Subcutaneous adipose tissue (tissue), 4 donors: ENCODE measurements around the gene SLC35D2. TPM values are rescaled to one million over a fixed set of nuclear protein-coding genes. Genes with fewer than 3 reads are reported as not detected.

Experiments
- total RNA-seq, 4 donors: library from RNA; depleted of rRNA; stranded (reverse); fragments of >200 nt; gene quantifications; one replicate each; pipeline ENCODE4 v1.1.0, GENCODE V29; 2016
- TF ChIP-seq, protein P1 (sequence below): fragments of 450-650 bp; IDR thresholded peaks from one replicate; pipeline ENCODE4 v1.5.1; 2016; ENCODE audit warnings: low read depth, mild to moderate bottlenecking, control low read depth, antibody characterized with exemption, moderate library complexity

The SLC35D2 gene
- total RNA-seq = 10 to 100 TPM; 15.9 to 22.9 (median 17.6) TPM

DNA sequence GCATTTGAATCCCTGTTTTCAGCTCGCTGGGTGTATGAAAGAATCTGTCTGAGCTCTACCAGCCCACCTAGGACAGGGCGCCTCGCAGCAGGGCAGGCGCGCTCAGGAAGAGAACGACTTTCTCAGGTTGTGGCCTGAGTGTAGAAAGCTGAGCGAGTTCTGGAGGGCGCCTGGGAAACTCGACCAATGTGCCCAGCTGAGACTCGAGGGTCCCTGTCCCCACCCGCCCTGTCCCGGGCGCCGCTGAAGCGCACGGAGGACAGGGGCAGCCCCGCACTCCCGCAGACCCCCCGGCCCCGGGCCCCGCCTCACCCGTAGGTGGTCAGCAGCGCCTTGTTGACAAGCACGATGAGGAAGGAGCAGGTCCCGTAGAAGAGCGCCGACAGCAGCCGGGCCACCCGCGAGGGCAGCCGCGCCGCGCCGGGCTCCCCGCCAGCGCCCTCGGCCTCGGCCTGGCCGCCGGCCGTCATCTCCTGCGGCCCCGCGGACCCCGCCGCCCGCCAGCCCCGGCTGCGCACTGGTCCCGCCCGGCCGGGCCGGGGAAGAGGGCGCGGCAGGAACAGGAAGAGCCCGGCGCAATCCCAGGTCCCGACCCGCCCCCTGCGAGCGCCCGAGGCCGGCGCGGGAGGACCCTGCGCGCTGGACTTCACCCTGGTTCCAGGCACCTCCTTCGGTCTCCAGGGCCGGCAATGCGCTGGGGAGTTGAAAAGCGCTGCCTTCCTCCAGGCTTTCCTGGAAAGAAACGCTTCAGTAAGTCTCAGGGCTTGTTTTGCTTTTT lies at the start of gene SLC35D2:
Gene SLC35D2 (minus strand): TSS at position 547 of the 778 bp plus-strand sequence. CDS start 77 bp downstream, at position 470.
- TF ChIP-seq, protein P1, sequence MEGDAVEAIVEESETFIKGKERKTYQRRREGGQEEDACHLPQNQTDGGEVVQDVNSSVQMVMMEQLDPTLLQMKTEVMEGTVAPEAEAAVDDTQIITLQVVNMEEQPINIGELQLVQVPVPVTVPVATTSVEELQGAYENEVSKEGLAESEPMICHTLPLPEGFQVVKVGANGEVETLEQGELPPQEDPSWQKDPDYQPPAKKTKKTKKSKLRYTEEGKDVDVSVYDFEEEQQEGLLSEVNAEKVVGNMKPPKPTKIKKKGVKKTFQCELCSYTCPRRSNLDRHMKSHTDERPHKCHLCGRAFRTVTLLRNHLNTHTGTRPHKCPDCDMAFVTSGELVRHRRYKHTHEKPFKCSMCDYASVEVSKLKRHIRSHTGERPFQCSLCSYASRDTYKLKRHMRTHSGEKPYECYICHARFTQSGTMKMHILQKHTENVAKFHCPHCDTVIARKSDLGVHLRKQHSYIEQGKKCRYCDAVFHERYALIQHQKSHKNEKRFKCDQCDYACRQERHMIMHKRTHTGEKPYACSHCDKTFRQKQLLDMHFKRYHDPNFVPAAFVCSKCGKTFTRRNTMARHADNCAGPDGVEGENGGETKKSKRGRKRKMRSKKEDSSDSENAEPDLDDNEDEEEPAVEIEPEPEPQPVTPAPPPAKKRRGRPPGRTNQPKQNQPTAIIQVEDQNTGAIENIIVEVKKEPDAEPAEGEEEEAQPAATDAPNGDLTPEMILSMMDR = no peak

- TF ChIP-seq, protein P1 = no peak
Observed at GRCh38 chr9:96430377-96430776, 46.9 kb upstream of the SLC35D2 start.

DNA sequence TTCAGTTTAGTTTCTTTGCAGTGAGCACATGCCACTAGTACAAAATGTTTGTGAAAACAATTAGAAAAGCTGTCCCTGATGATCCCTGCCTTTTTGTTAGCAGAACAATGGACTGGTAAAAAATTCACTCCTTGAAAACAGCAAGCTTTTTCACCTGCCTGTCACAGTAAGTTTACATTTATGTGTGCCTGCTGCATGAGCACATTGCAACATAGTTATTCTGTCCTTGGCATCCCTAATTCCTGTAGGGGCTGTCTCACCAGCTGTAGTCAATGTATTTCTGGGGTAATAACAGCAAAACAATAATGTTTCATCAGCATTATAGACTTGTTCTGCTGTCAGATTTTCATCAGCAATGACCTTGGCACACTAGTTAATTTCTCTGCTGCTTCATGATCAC lies 46.2 kb upstream of the SLC35D2 start:
- TF ChIP-seq, protein P1 = no peak

GRCh38 chr9:96425500-96426169 lies 42.1 kb upstream of the SLC35D2 start:
- TF ChIP-seq, protein P1 = no peak

DNA sequence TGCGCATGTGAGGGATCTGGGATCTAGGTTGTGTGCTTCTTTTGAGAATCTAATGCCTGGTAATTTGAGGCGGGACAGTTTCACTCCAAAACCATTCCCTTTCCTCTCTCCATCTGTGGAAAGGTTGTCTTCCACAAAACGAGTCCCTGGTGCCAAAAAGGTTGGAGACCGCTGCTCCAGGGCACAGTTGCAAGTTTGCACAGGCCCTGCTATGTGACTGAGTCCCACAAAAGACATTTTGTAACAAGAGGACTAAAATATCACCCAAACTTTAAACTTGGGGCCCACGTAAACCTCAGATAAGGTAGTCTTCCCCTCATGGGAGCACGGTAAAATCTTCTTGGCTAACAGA lies 40.5 kb upstream of the SLC35D2 start:
- TF ChIP-seq, protein P1 = no peak

DNA sequence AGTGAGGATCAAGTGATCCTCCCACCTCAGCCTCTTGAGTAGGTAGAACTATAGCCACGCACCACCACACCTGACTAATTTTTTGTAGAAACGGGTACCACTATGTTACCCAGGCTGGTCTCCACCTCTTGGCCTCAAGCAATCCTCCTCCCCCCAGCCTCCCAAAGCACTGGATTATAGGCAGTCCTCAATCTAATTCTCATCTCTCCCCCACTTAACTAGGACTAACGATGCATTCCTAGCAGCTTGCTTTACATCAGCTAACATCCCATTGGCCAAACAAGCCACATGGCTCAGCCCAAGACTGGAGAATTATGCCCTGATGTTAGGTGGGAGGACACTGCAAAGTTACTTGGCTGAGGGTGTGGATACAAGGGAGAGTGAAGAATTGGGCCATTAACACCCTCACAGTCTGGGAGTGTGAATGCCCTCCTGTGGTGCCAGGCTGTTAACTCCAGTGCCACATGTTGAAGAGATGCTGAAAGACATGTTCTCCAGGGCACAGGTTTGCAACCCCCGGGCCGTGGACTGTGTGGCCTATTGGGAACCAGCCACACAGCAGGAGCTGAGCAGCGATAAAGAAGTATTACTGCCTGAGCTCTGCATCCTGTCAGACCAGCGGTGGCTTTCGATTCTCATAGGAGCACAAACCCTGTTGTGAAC lies 39.9 kb upstream of the SLC35D2 start:
- TF ChIP-seq, protein P1 = no peak
